SK-N-DZ (cell line): ENCODE data around the gene HBE1.
"Not testable (repeated sequence)": the region's sequence is repeated elsewhere in the genome, so short reads cannot be mapped to it uniquely, and the experiment has no call there.

Experiments
- DNase-seq: peaks from one replicate; pipeline ENCODE4 v3.0.0-alpha.2; 2015; ENCODE audit warnings: low spot score

Gene HBE1

DNA sequence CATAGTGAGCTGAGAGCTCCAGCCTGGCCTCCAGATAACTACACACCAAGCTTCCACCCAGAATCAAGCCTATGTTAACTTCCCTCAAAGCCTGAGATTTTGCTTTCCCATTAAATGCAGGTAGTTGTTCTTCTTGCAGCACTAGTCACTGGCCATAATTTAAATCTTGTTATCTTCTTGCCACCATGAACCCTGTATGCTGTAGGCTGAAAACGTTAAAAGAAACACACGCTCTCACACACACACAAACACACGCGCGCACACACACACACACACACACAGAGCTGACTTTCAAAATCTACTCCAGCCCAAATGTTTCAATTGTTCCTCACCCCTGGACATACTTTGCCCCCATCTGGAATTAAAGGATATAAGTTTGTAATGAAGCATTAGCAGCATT lies 16.3 kb downstream of the HBE1 start:
- not testable (repeated sequence) for DNase-seq

GRCh38 chr11:5252919-5253265 lies 16.9 kb downstream of the HBE1 start:
- no peak for DNase-seq

GRCh38 chr11:5252192-5252918 lies 17.4 kb downstream of the HBE1 start:
- DNase-seq: no peak

- DNase-seq: no peak
Measured at GRCh38 chr11:5251746-5252145, 18.0 kb downstream of the HBE1 start.

DNA sequence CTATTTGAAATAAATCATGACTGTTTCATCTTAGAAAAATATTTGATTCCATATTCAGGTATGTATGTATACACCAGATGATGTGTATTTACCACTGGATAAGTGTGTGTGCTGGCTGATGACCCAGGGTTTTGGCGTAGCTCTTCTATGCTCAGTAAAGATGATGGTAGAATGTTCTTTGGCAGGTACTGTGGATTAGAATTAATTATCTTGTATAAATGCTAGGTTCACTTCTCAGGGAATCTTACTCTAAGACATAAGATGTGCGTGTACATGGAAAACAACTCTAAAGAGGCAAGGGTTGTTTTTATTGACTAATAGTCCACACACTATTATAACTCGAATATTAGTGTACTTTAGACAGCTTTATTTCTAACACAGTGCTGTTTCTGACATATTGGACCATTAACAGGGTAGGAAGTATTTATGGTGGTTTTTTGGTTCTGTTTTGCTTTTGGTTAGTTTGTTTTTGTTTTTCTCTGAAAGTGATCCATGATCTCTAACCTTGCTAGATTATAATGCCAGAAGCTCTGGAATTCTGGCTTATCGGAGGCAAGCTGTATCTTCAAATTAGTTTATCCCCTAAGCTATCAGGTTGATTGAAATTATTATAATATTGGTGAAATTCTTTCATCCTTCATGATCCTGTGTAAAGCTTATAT lies 19.1 kb downstream of the HBE1 start:
- DNase-seq: no peak

DNA sequence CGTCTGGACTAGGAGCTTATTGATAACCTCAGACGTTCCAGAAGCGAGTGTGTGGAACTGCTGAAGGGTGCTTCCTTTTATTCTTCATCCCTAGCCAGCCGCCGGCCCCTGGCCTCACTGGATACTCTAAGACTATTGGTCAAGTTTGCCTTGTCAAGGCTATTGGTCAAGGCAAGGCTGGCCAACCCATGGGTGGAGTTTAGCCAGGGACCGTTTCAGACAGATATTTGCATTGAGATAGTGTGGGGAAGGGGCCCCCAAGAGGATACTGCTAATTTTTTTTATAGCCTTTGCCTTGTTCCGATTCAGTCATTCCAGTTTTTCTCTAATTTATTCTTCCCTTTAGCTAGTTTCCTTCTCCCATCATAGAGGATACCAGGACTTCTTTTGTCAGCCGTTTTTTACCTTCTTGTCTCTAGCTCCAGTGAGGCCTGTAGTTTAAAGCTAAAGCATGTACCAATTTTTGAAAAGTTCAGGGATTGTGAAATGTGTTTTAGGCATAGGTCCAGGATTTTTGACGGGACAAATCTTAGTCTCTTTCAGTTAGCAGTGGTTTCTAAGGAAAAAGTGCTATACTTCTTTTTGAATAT lies 19.8 kb downstream of the HBE1 start, which contains the start of gene HBG1:
TSS of gene HBG1 (minus strand) at position 51 of the 590 bp plus-strand sequence. CDS start 53 bp downstream, outside the sequence.
- DNase-seq: not testable (repeated sequence)

GRCh38 chr11:5248498-5248897 lies 21.2 kb downstream of the HBE1 start:
- DNase-seq: not testable (repeated sequence)

GRCh38 chr11:5247472-5248192 lies 22.1 kb downstream of the HBE1 start:
- DNase-seq: no peak

DNA sequence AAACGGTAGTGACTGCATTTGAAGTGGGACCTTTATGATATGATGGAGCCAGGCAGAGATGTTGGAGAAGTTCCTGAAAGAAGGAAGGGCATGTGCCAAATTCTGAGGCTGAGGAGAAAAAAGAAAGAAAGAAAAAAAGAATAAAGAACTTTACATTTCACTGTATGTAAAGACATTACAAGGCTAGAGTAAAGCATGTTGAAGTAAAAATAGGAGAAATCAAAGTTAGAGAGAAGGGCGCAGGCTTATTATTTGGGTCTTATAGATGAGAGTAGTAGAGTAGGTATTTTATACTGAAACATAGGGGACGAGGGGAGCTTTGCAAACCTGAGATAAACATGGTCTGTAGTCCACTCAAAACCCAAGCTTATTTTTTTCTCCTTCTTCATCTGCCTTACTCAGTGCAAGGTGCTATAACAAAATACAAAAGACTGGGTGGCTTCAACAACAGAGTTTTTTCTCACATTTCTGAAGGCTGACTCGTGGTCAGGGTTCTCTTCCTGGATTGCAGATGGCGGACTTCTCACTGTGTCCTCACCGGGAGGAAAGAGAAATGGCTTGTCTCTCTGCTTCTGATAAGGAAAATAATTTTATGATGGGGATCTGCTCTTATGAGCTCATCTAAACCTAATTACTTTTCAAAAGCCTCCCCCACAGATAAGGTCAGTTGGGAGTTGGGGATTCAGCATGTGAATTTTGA lies 22.8 kb downstream of the HBE1 start:
- DNase-seq: no peak

DNA sequence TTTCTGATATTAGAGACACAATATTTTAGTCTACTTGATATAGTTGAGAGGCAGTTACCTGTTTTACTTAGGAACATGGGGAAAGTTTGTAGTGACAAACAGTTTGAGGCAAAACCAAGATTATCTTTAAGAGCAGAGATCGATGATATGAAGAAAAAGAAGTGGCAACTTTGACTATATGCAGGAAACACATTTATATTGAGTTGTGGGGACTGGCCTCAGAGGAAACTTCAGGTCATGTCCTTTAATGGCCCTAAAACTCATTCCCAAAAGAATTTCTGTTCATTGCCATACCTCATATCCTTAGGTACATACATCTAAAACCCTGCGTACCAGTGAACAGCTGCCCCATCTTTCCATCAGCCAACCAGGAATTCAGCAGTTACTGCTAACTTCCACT lies 24.6 kb downstream of the HBE1 start:
- no peak for DNase-seq

GRCh38 chr11:5243816-5244180 lies 25.9 kb downstream of the HBE1 start:
- no peak for DNase-seq

- no peak for DNase-seq
Measured at GRCh38 chr11:5242933-5243815, 26.6 kb downstream of the HBE1 start.

- DNase-seq: no peak
Measured at GRCh38 chr11:5242208-5242607, 27.5 kb downstream of the HBE1 start.

GRCh38 chr11:5241458-5241857 lies 28.3 kb downstream of the HBE1 start:
- DNase-seq: no peak

DNA sequence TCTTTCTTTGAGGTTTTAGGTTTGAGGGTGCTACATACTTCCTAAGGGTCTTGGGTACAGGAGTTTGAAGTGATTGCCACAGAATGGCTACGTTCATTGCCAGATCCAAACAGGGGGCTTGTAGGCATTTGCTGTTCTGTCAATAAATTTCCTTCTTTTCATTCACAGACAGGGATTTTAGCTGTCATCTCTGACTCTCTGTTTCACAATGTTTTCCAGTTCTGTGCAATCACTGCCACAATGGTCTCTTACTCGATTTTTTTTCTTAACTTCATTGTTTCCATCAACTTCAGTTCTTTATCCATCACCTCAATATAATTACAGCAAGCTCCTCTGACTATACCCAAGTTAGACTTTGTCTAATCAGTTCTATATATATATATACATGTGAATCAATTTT lies 29.3 kb downstream of the HBE1 start:
- DNase-seq: no peak

GRCh38 chr11:5240056-5240455 lies 29.7 kb downstream of the HBE1 start:
- DNase-seq: no peak

DNA sequence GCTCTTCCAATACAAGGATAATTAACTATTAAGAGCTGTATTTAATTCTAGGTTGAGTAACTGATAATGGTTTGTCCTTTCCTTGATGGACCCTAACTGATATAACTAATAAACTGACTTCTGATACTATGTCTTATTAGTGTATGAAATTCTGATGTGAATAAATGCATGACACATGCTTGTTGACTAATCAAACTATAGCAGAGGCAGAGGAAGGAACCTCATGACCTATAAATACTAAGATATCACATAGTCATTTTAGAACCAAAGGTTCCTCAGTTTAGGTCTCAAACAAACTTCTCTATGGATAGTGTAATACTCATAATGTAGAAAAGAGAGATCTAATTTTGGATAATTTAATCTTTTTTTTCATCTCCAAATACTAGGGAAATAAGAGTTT lies 30.7 kb downstream of the HBE1 start:
- DNase-seq: no peak

GRCh38 chr11:5238486-5238885 lies 31.3 kb downstream of the HBE1 start:
- no peak for DNase-seq

- DNase-seq: no peak
Measured at GRCh38 chr11:5237420-5237819, 32.3 kb downstream of the HBE1 start.

DNA sequence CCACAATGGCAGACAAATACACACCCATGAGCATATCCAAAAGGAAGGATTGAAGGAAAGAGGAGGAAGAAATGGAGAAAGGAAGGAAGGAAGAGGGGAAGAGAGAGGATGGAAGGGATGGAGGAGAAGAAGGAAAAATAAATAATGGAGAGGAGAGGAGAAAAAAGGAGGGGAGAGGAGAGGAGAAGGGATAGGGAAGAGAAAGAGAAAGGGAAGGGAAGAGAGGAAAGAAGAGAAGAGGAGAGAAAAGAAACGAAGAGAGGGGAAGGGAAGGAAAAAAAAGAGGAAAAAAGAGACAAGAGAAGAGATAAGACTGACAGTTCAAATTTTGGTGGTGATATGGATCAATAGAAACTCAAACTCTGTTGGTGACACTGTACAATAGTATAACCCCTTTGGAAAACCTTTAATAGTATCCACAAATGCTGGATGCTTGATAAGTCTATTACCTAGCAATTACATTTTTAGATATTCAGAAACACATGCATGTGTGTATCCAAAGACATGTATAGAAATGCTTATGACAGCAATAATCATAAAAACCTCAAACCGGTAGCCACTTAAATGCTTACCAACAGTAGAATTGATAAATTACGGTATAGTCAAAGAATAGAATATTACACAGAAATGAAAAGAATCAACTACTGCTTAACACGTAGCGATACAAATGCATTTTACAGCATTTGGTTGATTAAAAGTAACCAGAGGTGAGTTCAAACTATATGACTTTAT lies 34.2 kb downstream of the HBE1 start:
- no peak for DNase-seq
